Endothelial cell of umbilical vein (primary cell): ENCODE results near the gene TMEM220. TPM values are rescaled to one million over a fixed set of nuclear protein-coding genes. Genes with fewer than 3 reads are reported as not detected.

ENCODE experiments used
- BruUV-seq: library from RNA; stranded (reverse); fragments of 400-500 nt; replicated peaks from 2 replicates; lab custom pipeline; 2021; lab: Mats Ljungman, UMichigan
- CTCF ChIA-PET: fragments of 300-600, 350-600 bp; sonication (Branson Sonifier 250); formaldehyde crosslinking; loops from one replicate; lab custom pipeline; 2021; ENCODE audit warnings: antibody characterized with exemption, inconsistent platforms; lab: Charles Lee
- POLR2A ChIA-PET: fragments of 300-600, 350-600 bp; sonication (Branson Sonifier 250); formaldehyde crosslinking; loops from one replicate; lab custom pipeline; 2021; ENCODE audit warnings: antibody characterized with exemption, inconsistent platforms; lab: Charles Lee
- DNase-seq: peaks from one replicate; pipeline ENCODE4 v3.0.0-alpha.2; 2011; ENCODE audit warnings: low read depth, low spot score
- FAIRE-seq: peaks from 2 replicates; lab custom pipeline; 2011; peaks lifted over from hg19 to GRCh38; lab: Jason Lieb, UNC
- H2AFZ ChIP-seq: 2 replicates; pipeline ENCODE4 v1.6.0; 2012; ENCODE audit warnings: low read depth, low read length, control low read depth, inconsistent platforms
- H3K27ac ChIP-seq: 2 replicates; pipeline ENCODE4 v1.5.1; 2011; ENCODE audit warnings: low read depth, mild to moderate bottlenecking, control low read depth, low read length, moderate library complexity; ENCODE audit not compliant: insufficient read depth
- H3K27me3 ChIP-seq, 2 experiments: 2 replicates each; pipeline versions ENCODE4 v1.6.0 to v1.6.1; 2011; ENCODE audit warnings: low read length in 2 of 2, mixed read lengths in 1 of 2; ENCODE audit not compliant: control insufficient read depth in 2 of 2, insufficient read depth in 2 of 2
- H3K36me3 ChIP-seq, 2 experiments: 2 replicates in 1 of 2; 3 replicates in 1 of 2; pipeline ENCODE4 v1.5.1; 2011; ENCODE audit warnings: low read length in 2 of 2, mild to moderate bottlenecking in 1 of 2, moderate library complexity in 1 of 2; ENCODE audit not compliant: control insufficient read depth in 2 of 2, insufficient read depth in 2 of 2; ENCODE audit errors: extremely low read depth in 1 of 2
- H3K4me1 ChIP-seq: 3 replicates; pipeline ENCODE4 v1.5.1; 2011; ENCODE audit warnings: mild to moderate bottlenecking, low read length; ENCODE audit not compliant: control insufficient read depth, insufficient read depth; ENCODE audit errors: extremely low read depth
- H3K4me2 ChIP-seq: 2 replicates; pipeline ENCODE4 v1.6.1; 2011; ENCODE audit warnings: low read length, control low read depth, mixed read lengths; ENCODE audit not compliant: insufficient read depth
- H3K4me3 ChIP-seq, 3 experiments: fragments of 200-600 bp in 1 of 3; sonication (generic), shearing (Covaris generic) in 1 of 3; replicated peaks in 1 of 3; 2 replicates each; pipeline ENCODE4 v1.5.1; 2011 to 2016; ENCODE audit warnings: control low read depth in 3 of 3, low read length in 3 of 3, mild to moderate bottlenecking in 2 of 3, inconsistent platforms in 1 of 3, low read depth in 1 of 3, moderate library complexity in 1 of 3; ENCODE audit not compliant: insufficient read depth in 1 of 3
- H3K79me2 ChIP-seq: 2 replicates; pipeline ENCODE4 v1.6.0; 2012; ENCODE audit warnings: low read length, inconsistent platforms; ENCODE audit not compliant: control insufficient read depth, insufficient read depth
- H3K9ac ChIP-seq: replicated peaks from 2 replicates; pipeline ENCODE3; 2011; ENCODE audit warnings: low read length, control low read depth; ENCODE audit not compliant: insufficient read depth; ENCODE audit errors: extremely low read depth
- H3K9me1 ChIP-seq: replicated peaks from 3 replicates; pipeline ENCODE4 v1.6.0; 2011; ENCODE audit warnings: mild to moderate bottlenecking, low read length; ENCODE audit not compliant: control insufficient read depth, insufficient read depth; ENCODE audit errors: extremely low read depth
- H3K9me3 ChIP-seq: replicated peaks from 2 replicates; pipeline ENCODE4 v1.5.1; 2012; ENCODE audit warnings: low read length, inconsistent platforms; ENCODE audit not compliant: control insufficient read depth, insufficient read depth
- H4K20me1 ChIP-seq: replicated peaks from 2 replicates; pipeline ENCODE3; 2011; ENCODE audit warnings: mild to moderate bottlenecking, low read length; ENCODE audit not compliant: control insufficient read depth, insufficient read depth; ENCODE audit errors: extremely low read depth
- EZH2 ChIP-seq: IDR thresholded peaks from 2 replicates; pipeline ENCODE4 v1.6.1; 2012; ENCODE audit warnings: borderline replicate concordance, low read depth, mild to moderate bottlenecking, moderate library complexity, low read length, inconsistent platforms; ENCODE audit not compliant: severe bottlenecking
- FOS ChIP-seq: IDR thresholded peaks from 2 replicates; pipeline ENCODE4 v1.6.1; 2011; ENCODE audit warnings: mild to moderate bottlenecking, low read length, moderate library complexity, borderline replicate concordance; ENCODE audit not compliant: insufficient read depth
- GATA2 ChIP-seq: IDR thresholded peaks from 2 replicates; pipeline ENCODE4 v1.7.0; 2011; ENCODE audit warnings: low read depth, mild to moderate bottlenecking, moderate library complexity, mixed read lengths, low read length; ENCODE audit not compliant: insufficient read length, insufficient read depth
- JUN ChIP-seq: IDR thresholded peaks from 2 replicates; pipeline ENCODE4 v1.6.1; 2011; ENCODE audit warnings: borderline replicate concordance, low read depth; ENCODE audit not compliant: insufficient read length, insufficient read depth
- MAX ChIP-seq: IDR thresholded peaks from 2 replicates; pipeline ENCODE4 v1.6.1; 2011; ENCODE audit not compliant: insufficient read depth, insufficient read length
- MYC ChIP-seq: IDR thresholded peaks from one replicate; pipeline ENCODE4 v1.6.1; 2011; ENCODE audit warnings: mild to moderate bottlenecking, low read depth, low read length
- POLR2A ChIP-seq: IDR thresholded peaks from 2 replicates; pipeline ENCODE4 v1.6.1; 2012; ENCODE audit warnings: low read depth, mild to moderate bottlenecking, control low read depth, low read length
- POLR2AphosphoS5 ChIP-seq: IDR thresholded peaks from 2 replicates; pipeline ENCODE4 v1.6.1; 2012; ENCODE audit warnings: low read depth, mild to moderate bottlenecking, control low read depth, low read length, moderate library complexity; ENCODE audit not compliant: insufficient read depth
- dilution Hi-C: fragments of 300-500 bp; cut with MboI; formaldehyde crosslinking; loops from one replicate; pipeline ENCODE4 v1.15.0; 2019; ENCODE audit warnings: low sequenced_read_pairs; ENCODE audit not compliant: extremely low pct_ligation_motif_present
- intact Hi-C: fragments of 100-400 bp; cut with micrococcal nuclease; formaldehyde crosslinking; loops from one replicate; pipeline ENCODE4 v1.10.0; 2022
- polyA plus RNA-seq, 4 experiments: library from polyadenylated mRNA; depleted of rRNA in 3 of 4; stranded (reverse) in 3 of 4; unstranded in 1 of 4; fragments of >200 nt; gene quantifications; 2 replicates each; pipeline versions ENCODE4 v1.2.1 to v1.2.3, GENCODE V29; 2011 to 2012; ENCODE audit warnings: missing spikeins in 1 of 4
- total RNA-seq: library from RNA; stranded (reverse); gene quantifications from 2 replicates; pipeline ENCODE4 v1.2.3, GENCODE V29; 2021
- TF ChIP-seq, protein P1 (sequence below), 2 donors: IDR thresholded peaks; 1 replicate in 1 of 2; 2 replicates in 1 of 2; pipeline ENCODE4 v1.5.1; 2011; ENCODE audit warnings: low read length in 2 of 2, mild to moderate bottlenecking in 2 of 2, moderate library complexity in 2 of 2, control low read depth in 1 of 2, inconsistent platforms in 1 of 2, low read depth in 1 of 2; ENCODE audit not compliant: insufficient read depth in 1 of 2; ENCODE audit errors: extremely low read depth in 1 of 2

Gene TMEM220
- total and polyA plus RNA-seq, 2 donors (not counting 3 experiments of a cell fraction or from before 2014, with no cell fraction given), result 3.6 to 11.2 TPM

DNA sequence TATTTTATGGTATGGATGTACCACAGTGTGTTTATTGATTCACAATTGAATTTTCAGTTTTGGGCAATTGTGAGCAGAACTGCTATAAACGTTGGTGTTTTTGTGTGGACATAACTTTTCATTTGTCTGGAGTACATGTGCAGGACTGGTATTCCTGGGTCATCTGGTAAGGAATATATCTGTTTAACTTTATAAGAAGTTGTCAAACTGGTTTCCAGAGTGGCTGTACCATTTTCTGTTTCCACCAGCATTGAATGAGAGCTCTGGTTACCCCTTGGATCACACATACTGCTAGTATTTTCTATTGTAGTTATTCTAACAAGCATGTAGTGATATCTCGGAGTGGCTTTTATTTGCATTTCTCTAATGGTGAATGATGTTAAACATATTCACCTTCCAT is 49.8 kb upstream of the TMEM220 start:
- H3K9ac ChIP-seq, result no peak overlapping the region
- no peaks in the 10 kb centered on the region for H4K20me1 ChIP-seq
- FAIRE-seq (no peak), DNase-seq (no peak)
- no peak overlapping the region for H3K4me3 ChIP-seq
- ChIA-PET CTCF (no interaction called here), POLR2A (no interaction called here)
- H3K27me3 ChIP-seq, result no peaks in the 10 kb centered on the region
- no peak overlapping the region for H2AFZ ChIP-seq
- BruUV-seq, result no TSS peak
- no peak for TF ChIP-seq POLR2AphosphoS5
- TF ChIP-seq GATA2, result no peak
- TF ChIP-seq MYC, result no peak
- TF ChIP-seq JUN, result no peak
- TF ChIP-seq EZH2, result no peak
- TF ChIP-seq, protein P1, sequence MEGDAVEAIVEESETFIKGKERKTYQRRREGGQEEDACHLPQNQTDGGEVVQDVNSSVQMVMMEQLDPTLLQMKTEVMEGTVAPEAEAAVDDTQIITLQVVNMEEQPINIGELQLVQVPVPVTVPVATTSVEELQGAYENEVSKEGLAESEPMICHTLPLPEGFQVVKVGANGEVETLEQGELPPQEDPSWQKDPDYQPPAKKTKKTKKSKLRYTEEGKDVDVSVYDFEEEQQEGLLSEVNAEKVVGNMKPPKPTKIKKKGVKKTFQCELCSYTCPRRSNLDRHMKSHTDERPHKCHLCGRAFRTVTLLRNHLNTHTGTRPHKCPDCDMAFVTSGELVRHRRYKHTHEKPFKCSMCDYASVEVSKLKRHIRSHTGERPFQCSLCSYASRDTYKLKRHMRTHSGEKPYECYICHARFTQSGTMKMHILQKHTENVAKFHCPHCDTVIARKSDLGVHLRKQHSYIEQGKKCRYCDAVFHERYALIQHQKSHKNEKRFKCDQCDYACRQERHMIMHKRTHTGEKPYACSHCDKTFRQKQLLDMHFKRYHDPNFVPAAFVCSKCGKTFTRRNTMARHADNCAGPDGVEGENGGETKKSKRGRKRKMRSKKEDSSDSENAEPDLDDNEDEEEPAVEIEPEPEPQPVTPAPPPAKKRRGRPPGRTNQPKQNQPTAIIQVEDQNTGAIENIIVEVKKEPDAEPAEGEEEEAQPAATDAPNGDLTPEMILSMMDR (IDR thresholded peaks at IDR 0.05; ENCODE audit: extremely low read depth in 1 of 2, insufficient read depth in 1 of 2, low read depth in 1 of 2, low read length in 2 of 2), result no peak
- no peak for TF ChIP-seq POLR2A
- TF ChIP-seq FOS, result no peak
- no peak for TF ChIP-seq MAX
- dilution Hi-C loops, result no loop called here
- no peaks in the 10 kb centered on the region for H3K36me3 ChIP-seq
- no peaks in the 10 kb centered on the region for H3K4me1 ChIP-seq
- no peaks in the 10 kb centered on the region for H3K9me3 ChIP-seq
- H3K4me2 ChIP-seq, result no peak overlapping the region
- no peak overlapping the region for H3K27ac ChIP-seq
- no peaks in the 10 kb centered on the region for H3K79me2 ChIP-seq
- intact Hi-C loops, result no loop called here
- H3K9me1 ChIP-seq, result no peaks in the 10 kb centered on the region
